Muscle of arm (tissue), 12 donors: ENCODE measurements around the gene HIPK2. TPM values are rescaled to one million over a fixed set of nuclear protein-coding genes. Genes with fewer than 3 reads are reported as not detected.

ENCODE experiments used
- DNase-seq: peaks from one replicate; pipeline ENCODE4 v3.0.0-alpha.2; 2013
- polyA plus RNA-seq, 12 donors: library from polyadenylated mRNA; unstranded; fragments of 120-200 nt; gene quantifications; one replicate each; pipeline ENCODE4 v1.2.1, GENCODE V29; 2013; ENCODE audit not compliant: insufficient read length in 12 of 12

Gene HIPK2
- polyA plus RNA-seq, 12 donors, result 9.7 to 65.7 (median 12.3) TPM

GRCh38 chr7:139540203-139540602 lies 237.6 kb downstream of the HIPK2 start:
- DNase-seq, result no peak

GRCh38 chr7:139538881-139539635 lies 238.7 kb downstream of the HIPK2 start:
- peak; percentile 89 for DNase-seq

DNA sequence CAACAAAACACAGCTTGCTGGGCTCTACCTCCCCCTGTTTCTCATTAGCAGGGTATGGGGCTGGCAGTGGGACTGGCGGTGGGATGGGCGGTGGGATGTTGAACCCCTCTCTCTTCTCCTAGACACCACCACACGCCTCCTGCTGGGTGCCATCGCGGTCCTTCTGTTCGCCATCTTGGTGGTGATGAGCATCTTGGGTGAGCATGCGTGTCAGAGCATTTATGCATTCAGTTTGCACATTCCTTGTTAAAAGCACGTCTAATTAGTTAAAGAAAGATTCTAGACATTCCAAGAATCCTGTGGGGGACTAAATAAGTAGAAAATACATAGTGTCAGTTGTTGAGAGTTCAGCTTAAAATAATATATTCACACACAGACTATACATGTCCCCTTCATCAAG lies 241.6 kb downstream of the HIPK2 start:
- DNase-seq, result no peak

GRCh38 chr7:139534966-139535651 lies 242.7 kb downstream of the HIPK2 start:
- DNase-seq, result no peak

DNA sequence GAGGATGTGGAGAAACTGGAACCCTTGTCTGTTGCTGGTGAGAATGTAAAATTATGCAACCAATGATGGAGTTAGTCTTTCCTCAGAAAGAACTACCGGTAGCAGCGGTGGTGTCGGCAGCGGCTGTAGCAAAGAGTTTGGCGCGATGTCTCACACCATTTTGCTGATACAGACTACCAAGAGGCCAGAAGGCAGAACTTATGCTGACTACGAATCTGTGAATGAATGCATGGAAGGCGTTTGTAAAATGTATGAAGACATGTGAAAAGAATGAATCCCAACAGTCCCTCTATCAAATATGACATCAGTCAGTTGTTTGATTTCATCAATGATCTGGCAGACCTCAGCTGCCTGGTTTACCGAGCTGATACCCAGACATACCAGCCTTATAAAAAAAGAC lies 243.7 kb downstream of the HIPK2 start:
- DNase-seq, result no peak

DNA sequence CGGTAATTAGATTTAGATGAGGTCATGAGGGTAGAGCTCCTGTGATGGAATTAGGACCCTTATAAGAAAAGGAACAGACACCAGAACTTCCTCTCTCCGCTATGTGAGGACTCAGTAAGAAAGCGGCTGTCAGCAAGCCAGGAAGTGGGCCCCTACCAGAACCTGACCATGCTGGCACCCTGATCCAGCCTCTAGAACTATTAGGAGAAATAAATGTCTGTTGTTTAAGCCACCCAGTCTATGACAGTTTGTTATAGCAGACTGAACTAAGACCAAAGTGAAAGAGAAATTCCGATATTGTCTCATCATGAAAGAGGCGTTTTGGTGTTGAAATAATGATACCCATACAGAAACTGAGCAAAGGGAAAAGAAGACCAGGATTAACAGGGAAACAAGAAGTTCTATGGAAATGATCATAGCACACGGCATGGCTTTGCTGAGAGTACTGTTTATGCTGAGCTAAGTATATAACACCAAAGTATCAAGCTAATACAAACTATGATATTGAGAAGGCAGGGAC lies 245.1 kb downstream of the HIPK2 start:
- no peak for DNase-seq

GRCh38 chr7:139531094-139531493 lies 246.7 kb downstream of the HIPK2 start:
- DNase-seq, result no peak

DNA sequence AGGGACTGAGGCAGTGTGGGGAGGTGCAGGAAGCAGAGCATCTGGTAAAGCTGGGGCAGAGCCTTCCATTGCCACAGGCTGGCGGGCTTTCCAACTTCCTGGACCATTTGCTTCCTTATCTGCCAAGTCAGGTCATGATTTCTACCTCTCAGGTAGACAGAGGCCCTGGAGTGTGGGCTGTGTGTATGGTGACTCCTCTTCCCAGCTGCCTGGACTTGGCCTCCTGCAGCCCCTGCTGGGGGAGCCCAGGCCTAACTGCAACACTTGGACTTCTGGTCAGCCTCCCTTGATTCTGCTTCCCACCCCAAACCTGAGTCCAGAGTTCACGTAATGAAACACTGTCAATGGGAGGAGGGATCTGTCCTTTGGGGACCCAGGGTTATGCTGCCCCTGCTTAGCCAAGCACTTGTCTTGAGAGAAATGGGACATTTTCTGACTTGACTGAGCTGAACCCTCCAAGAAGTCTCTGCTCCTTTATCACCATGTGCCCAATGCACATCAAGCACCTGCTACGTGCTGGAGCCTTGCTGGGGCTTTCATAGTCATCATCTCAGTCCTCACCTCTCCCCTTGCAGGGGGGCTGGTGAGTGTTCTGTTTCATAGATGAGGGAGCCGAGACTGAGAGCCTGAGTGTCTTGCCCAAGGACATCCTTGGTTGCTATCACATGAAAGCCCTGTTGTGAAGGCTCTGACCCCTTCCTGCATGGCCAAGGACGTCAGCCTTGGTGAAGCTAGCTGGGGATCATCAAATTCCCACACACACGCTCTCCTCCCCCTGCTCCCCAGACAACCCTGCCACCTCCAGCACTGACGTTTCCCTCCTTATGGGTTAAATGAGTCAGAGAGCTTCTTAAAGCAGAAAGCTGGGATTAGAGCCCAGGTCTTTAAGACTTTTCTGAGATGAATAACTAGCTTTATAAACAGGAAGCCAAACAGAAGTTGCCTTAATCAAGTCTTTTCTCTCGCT lies 250.9 kb downstream of the HIPK2 start:
- no peak for DNase-seq

GRCh38 chr7:139525750-139526149 lies 252.0 kb downstream of the HIPK2 start:
- no peak for DNase-seq

GRCh38 chr7:139525239-139525638 lies 252.6 kb downstream of the HIPK2 start:
- no peak for DNase-seq

DNA sequence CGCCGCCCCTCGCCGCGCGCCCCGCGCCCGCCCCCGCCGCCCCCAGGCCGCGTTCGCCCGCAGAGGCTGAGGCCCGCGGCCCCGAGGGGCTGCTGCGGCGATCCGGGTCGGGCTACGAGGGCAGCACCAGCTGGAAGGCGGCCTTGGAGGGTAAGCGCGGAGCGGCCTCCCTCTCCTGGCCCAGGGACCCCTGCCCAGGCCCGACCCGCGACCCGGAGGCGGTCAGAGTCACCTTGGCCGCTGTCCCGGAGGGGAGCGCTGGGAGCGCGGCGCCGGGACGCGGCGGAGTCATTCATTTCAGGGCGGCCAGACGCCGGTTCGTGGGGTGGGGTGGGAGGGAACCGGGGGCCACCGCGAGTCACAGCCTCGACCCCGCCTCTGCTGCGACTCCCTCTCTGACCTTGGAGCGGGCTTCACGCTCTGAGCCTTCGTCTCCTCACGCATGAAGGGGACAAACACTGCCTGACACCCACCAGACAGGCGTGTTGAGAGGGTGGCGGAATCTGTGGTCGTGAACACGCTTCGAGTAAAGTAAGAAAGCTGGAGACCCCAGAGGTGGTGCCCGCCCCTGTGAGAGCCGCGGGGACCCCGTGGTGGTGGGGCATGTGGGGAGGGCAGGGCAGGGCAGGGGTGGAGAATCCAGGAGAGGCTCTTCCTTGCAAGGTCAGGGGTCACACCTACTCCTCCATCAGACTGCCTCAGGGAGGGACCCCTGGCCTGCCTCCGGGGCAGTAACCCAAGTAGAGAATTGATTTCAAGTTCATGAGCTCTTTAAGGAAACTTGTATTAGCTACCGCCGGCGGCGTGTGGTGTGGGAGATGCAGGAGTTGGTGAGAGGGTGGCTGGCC lies 253.6 kb downstream of the HIPK2 start:
- no peak for DNase-seq

DNA sequence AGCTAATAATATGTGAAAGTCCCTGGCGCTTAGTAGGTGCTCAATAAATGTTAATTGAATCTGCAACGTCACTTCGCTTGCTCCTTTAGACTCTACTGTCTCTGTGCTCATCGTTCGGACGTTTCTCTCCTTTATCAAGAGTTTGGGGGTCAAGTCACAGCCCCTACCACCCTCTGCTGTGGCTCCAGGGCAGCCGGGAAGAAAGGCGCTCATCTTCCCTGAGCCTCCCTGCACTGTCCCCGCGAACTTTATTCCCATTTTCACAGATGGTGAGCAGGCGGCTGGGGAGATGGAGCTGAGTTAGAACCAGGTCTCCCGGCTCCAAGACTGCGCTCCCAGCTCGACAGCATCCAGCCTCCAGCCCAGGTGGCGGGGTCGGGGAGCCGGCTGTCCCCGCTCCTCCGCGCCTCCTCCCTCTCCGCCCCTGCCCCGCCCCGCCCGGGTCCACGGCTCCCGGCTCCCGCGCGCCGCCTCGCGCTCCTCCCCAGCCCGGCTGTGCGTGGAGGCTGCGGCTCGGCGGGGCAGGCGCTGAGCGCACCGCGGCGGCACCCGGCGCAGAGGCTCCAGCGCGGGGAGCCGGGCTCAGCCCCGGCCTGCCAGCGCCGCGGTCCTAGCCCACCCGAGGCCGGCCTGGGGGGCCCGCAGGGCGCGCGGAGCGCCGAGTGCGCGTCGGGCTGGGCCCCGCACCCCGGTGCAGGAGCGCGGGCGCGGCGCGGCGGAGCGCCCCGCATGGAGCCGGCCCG lies 254.4 kb downstream of the HIPK2 start, which contains the start of gene CLEC2L:
Gene CLEC2L, plus strand, starts transcription at position 487 of the 743 bp plus-strand sequence. Its CDS starts 243 bp downstream, at position 730.
- DNase-seq, result no peak

DNA sequence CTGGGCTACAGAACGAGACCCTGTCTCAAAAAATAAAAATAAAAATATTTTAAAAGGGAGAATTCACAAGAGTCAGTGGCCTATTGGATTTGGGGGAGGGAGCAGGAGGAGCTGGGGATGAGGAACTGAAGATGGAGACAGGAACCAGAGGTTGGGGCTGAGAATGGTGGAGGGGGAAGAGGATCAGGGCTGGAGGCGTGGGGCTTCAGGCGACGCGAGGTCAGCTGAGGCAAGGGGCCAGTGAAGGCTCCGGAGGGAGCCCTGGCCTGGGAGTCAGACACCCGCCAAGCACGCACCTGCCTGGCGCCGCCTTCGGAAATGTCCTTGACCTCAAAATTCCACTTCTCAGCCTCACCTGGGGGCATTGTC lies 255.0 kb downstream of the HIPK2 start:
- no peak for DNase-seq

DNA sequence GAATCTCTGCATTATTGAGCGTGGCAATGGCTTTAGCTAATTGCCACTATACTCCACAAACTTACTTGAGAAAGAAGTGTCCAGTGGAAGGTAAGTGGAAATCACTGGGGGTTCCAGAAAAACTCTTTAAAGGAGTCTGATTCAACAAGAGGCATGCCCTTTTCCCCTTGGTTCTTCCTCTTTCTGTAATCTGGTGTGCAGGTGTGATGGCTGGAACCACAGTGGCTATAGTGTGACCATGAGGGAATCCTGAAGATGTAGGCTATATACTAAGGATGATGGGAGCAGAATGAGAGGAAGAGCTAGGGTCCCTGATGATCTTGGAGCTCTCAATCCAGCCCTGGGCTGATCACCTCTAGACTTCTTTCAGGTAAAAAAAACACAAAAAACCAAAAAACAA lies 256.4 kb downstream of the HIPK2 start:
- DNase-seq, result no peak

- DNase-seq, result no peak
These were observed 262.5 kb downstream of the HIPK2 start for GRCh38 chr7:139515266-139515665.

Other genes starting within 250 kb of the HIPK2 start
- gene TBXAS1, start 51.3 kb upstream of the HIPK2 start, polyA plus RNA-seq, result 1 to 10 TPM in 10 of 12 donors, not detected in 2; 2.5 to 5.8 (median 3.9) TPM